Suppressor macrophage treated with lipopolysaccharide for 4 hours (primary cell): Measurements from ENCODE around the gene GLIS1.

Experiments
- DNase-seq: peaks from one replicate; pipeline ENCODE4 v3.0.0-alpha.2; 2020

GLIS1 gene

GRCh38 chr1:53541761-53542550, 197.0 kb downstream of the GLIS1 start:
- no peak for DNase-seq

- DNase-seq = no peak
Measured at GRCh38 chr1:53541263-53541625, 197.7 kb downstream of the GLIS1 start.

- DNase-seq = no peak
Measured at GRCh38 chr1:53540604-53541262, 198.2 kb downstream of the GLIS1 start.

- no peak for DNase-seq
Measured at GRCh38 chr1:53539711-53540603, 199.0 kb downstream of the GLIS1 start.

- DNase-seq = no peak
Measured at GRCh38 chr1:53539226-53539625, 199.7 kb downstream of the GLIS1 start.

- DNase-seq = no peak
Measured at GRCh38 chr1:53536606-53537005, 202.4 kb downstream of the GLIS1 start.

GRCh38 chr1:53535846-53536245, 203.1 kb downstream of the GLIS1 start:
- no peak for DNase-seq

- no peak for DNase-seq
Measured at GRCh38 chr1:53535226-53535625, 203.7 kb downstream of the GLIS1 start.

GRCh38 chr1:53532912-53533311, 206.1 kb downstream of the GLIS1 start:
- no peak for DNase-seq

- DNase-seq = no peak
Measured at GRCh38 chr1:53532377-53532776, 206.6 kb downstream of the GLIS1 start.

GRCh38 chr1:53530550-53530949, 208.4 kb downstream of the GLIS1 start:
- no peak for DNase-seq

- no peak for DNase-seq
Measured at GRCh38 chr1:53529555-53529954, 209.4 kb downstream of the GLIS1 start.

GRCh38 chr1:53527368-53527767, 211.6 kb downstream of the GLIS1 start:
- no peak for DNase-seq

GRCh38 chr1:53526451-53527101, 212.4 kb downstream of the GLIS1 start:
- DNase-seq = no peak

- no peak for DNase-seq
Measured at GRCh38 chr1:53525595-53525994, 213.4 kb downstream of the GLIS1 start.

- DNase-seq = no peak
Measured at GRCh38 chr1:53524428-53525375, 214.3 kb downstream of the GLIS1 start.

- no peak for DNase-seq
Measured at GRCh38 chr1:53521924-53522552, 216.9 kb downstream of the GLIS1 start.

- no peak for DNase-seq
Measured at GRCh38 chr1:53520481-53520880, 218.5 kb downstream of the GLIS1 start.

- DNase-seq = no peak
Measured at GRCh38 chr1:53519421-53519820, 219.5 kb downstream of the GLIS1 start.

- no peak for DNase-seq
Measured at GRCh38 chr1:53518775-53519174, 220.2 kb downstream of the GLIS1 start.

GRCh38 chr1:53517821-53518352, 221.1 kb downstream of the GLIS1 start:
- DNase-seq = no peak
